ENCODE data around the gene KRTAP10-3. TPM values are rescaled to one million over a fixed set of nuclear protein-coding genes. Genes with fewer than 3 reads are reported as not detected.

Gene KRTAP10-3
- total RNA-seq, 1 donor from 2014 or later, result not detected

DNA sequence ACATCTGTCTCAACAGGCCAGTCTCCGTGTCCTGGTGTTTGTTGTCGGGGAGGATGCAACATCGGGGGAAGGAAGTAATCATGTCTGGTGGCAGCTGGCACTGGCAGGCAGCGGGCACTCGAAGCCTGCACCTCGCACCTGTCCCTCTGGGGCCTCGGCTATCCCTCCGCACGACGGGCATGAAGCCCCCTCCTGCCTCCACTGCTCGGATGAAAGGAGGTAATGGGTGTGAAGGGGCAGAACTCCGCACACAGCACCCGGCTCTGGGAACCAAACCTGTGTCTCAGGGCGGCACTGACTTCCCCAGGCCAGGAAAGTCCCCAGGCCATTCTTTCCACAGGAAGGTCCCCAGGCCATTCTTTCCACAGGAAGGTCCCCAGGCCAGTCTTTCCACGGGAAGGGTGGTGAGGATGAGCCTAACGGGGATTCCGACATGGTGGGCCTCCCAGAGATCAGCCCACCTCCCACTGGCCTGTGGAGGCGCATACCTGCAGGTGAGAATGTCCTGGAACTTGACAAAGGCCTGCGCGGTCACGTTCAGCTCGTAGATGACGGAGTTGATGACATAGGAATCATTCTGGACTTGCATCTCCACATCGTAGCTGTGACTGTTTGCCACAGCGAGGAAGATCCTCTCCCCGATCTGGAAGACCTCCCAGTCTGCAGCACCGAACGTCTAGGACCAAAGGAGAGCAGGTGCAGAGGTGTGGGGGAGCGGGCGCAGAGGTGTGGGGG is 49.7 kb downstream of the KRTAP10-3 start:
- DNase-seq (ENCODE audit: low spot score), result no peak

DNA sequence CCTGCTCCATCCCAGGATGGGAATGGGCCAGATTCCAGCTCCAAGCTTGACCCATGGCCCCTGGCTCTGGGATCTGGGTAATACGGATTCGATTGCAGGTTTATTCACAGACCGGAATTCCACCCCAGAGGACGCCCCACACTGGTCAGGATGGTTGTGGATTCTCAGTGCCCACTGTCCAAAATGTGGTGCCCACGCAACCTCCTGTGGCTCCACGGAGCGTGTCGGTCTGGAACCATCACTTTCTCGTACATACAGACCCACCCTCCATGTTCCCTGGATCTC is 50.2 kb downstream of the KRTAP10-3 start:
- DNase-seq (ENCODE audit: low spot score), result no peak

Other genes with a start within 250 kb of the KRTAP10-3 start
- gene CFAP410, start 219.4 kb downstream of the KRTAP10-3 start, total RNA-seq, result 17.4 TPM
- 12.0 TPM for gene TRPM2, start 205.2 kb downstream of the KRTAP10-3 start, total RNA-seq
- gene LRRC3, start 103.3 kb downstream of the KRTAP10-3 start, total RNA-seq, result 3.8 TPM
- not detected for gene KRTAP10-1, start 18.6 kb downstream of the KRTAP10-3 start, total RNA-seq
- gene KRTAP10-2, start 7.3 kb downstream of the KRTAP10-3 start, total RNA-seq, result not detected
- gene KRTAP10-4, start 14.9 kb upstream of the KRTAP10-3 start, total RNA-seq, result not detected
- gene KRTAP10-5, start 21.8 kb upstream of the KRTAP10-3 start, total RNA-seq, result not detected
- not detected for gene KRTAP10-6, start 33.7 kb upstream of the KRTAP10-3 start, total RNA-seq
- gene KRTAP10-7, start 41.8 kb upstream of the KRTAP10-3 start, total RNA-seq, result not detected
- not detected for gene KRTAP10-8, start 53.3 kb upstream of the KRTAP10-3 start, total RNA-seq
- not detected for gene KRTAP10-9, start 68.3 kb upstream of the KRTAP10-3 start, total RNA-seq
- not detected for gene KRTAP10-10, start 78.6 kb upstream of the KRTAP10-3 start, total RNA-seq
- gene KRTAP10-11, start 87.6 kb upstream of the KRTAP10-3 start, total RNA-seq, result not detected
- not detected for gene KRTAP12-4, start 95.9 kb upstream of the KRTAP10-3 start, total RNA-seq
- gene KRTAP12-3, start 99.1 kb upstream of the KRTAP10-3 start, total RNA-seq, result not detected
- gene KRTAP12-2, start 108.1 kb upstream of the KRTAP10-3 start, total RNA-seq, result not detected
- not detected for gene KRTAP12-1, start 123.4 kb upstream of the KRTAP10-3 start, total RNA-seq
- not detected for gene KRTAP10-12, start 138.4 kb upstream of the KRTAP10-3 start, total RNA-seq
- not detected for gene TSPEAR, start 152.8 kb upstream of the KRTAP10-3 start, total RNA-seq
- gene UBE2G2, start 243.0 kb upstream of the KRTAP10-3 start, total RNA-seq, result 123 TPM